T-cell (primary cell): Measurements from ENCODE around the gene AP2A2. TPM values are rescaled to one million over a fixed set of nuclear protein-coding genes. Genes with fewer than 3 reads are reported as not detected.

Experiments
- ATAC-seq, 4 experiments: fragments of 200-7000 bp in 3 of 4; fragments of 150-1000 bp in 1 of 4; cut with Tn5 transposase; replicated peaks in 1 of 4; 1 replicate in 3 of 4; 2 replicates in 1 of 4; pipeline ENCODE4 v1.10.0; 2021; ENCODE audit warnings: moderate library complexity in 3 of 4, mild to moderate bottlenecking in 2 of 4, moderate number of reproducible peaks in 1 of 4
- CTCF ChIA-PET, 2 donors: fragments of 300-600 bp; sonication (Branson Sonifier 250); formaldehyde crosslinking; loops; one replicate each; lab custom pipeline; 2022; ENCODE audit warnings: antibody characterized with exemption in 2 of 2; lab: Charles Lee
- POLR2A ChIA-PET, 2 donors: fragments of 300-600 bp; sonication (Branson Sonifier 250); formaldehyde crosslinking; loops; one replicate each; lab custom pipeline; 2022; ENCODE audit warnings: antibody characterized with exemption in 2 of 2; lab: Charles Lee
- DNase-seq, 35 experiments: peaks; one replicate each; pipeline versions ENCODE4 v3.0.0 to v3.0.0-alpha.2; 2013 to 2023
- H3K27ac ChIP-seq: one replicate; pipeline ENCODE4 v1.5.1; 2013; ENCODE audit warnings: low read length
- H3K27me3 ChIP-seq, 2 experiments: replicated peaks in 1 of 2; 1 replicate in 1 of 2; 2 replicates in 1 of 2; pipeline versions ENCODE4 v1.6.1 to v1.7.0; 2013; ENCODE audit warnings: low read length in 1 of 2, mixed read lengths in 1 of 2; ENCODE audit not compliant: control insufficient read depth in 2 of 2, insufficient read depth in 2 of 2; ENCODE audit errors: extremely low read depth in 1 of 2
- H3K36me3 ChIP-seq, 2 donors: 1 replicate in 1 of 2; 2 replicates in 1 of 2; pipeline versions ENCODE4 v1.6.1 to v1.7.0; 2013; ENCODE audit warnings: low read length in 1 of 2; ENCODE audit not compliant: control insufficient read depth in 2 of 2, insufficient read depth in 1 of 2; ENCODE audit errors: extremely low read depth in 1 of 2
- H3K4me1 ChIP-seq, 2 experiments: 1 replicate in 1 of 2; 2 replicates in 1 of 2; pipeline versions ENCODE4 v1.6.1 to v1.7.0; 2013; ENCODE audit warnings: low read length in 2 of 2, mixed read lengths in 1 of 2; ENCODE audit not compliant: insufficient read depth in 2 of 2, control insufficient read depth in 1 of 2; ENCODE audit errors: extremely low read depth in 1 of 2
- H3K4me3 ChIP-seq, 2 donors: 1 replicate in 1 of 2; 2 replicates in 1 of 2; pipeline versions ENCODE4 v1.5.1 to v1.7.0; 2013; ENCODE audit warnings: mild to moderate bottlenecking in 2 of 2, low read length in 1 of 2, moderate library complexity in 1 of 2; ENCODE audit not compliant: control insufficient read depth in 1 of 2; ENCODE audit errors: extremely low read depth in 1 of 2
- H3K9me3 ChIP-seq: 2 replicates; pipeline ENCODE4 v1.7.0; 2013
- H3K27ac Mint-ChIP-seq, 2 donors: one replicate each; pipeline ENCODE4 v1.8.0; 2020 to 2021; ENCODE audit warnings: mild to moderate bottlenecking in 2 of 2, mixed read lengths in 2 of 2
- H3K27me3 Mint-ChIP-seq, 2 donors: one replicate each; pipeline ENCODE4 v1.8.0; 2021 to 2022; ENCODE audit warnings: mixed read lengths in 2 of 2
- H3K36me3 Mint-ChIP-seq: one replicate; pipeline ENCODE4 v1.8.0; 2021; ENCODE audit warnings: mixed read lengths
- H3K4me1 Mint-ChIP-seq, 3 donors: one replicate each; pipeline ENCODE4 v1.8.0; 2020 to 2022; ENCODE audit warnings: mixed read lengths in 3 of 3, mild to moderate bottlenecking in 1 of 3
- H3K4me3 Mint-ChIP-seq, 3 donors: one replicate each; pipeline ENCODE4 v1.8.0; 2020 to 2022; ENCODE audit warnings: mild to moderate bottlenecking in 3 of 3, mixed read lengths in 3 of 3, moderate library complexity in 3 of 3
- H3K9me3 Mint-ChIP-seq, 3 donors: one replicate each; pipeline ENCODE4 v1.8.0; 2020 to 2022; ENCODE audit warnings: mixed read lengths in 3 of 3
- WGBS: methylation state at CpG from one replicate; pipeline ENCODE4 v1.1.5; 2013; ENCODE audit warnings: missing lambda C conversion rate; ENCODE audit not compliant: insufficient coverage; 5-methylcytosine and 5-hydroxymethylcytosine counted together
- total RNA-seq, 35 experiments: library from RNA in 6 of 35; stranded (reverse) in 6 of 35; fragments of 120-200 nt in 1 of 35; gene quantifications; one replicate each; pipeline versions ENCODE4 v1.2.1 to v1.2.4 and lab custom pipeline; 2013 to 2026

The AP2A2 gene
- total RNA-seq, 5 donors from 2014 or later (not counting 1 experiment from before 2014, with no cell fraction given): 59.6 to 85.3 (median 70.8) TPM

GRCh38 chr11:1010551-1011319, 85.1 kb downstream of the AP2A2 start:
- Mint-ChIP-seq H3K4me3 (no peak overlapping the region), H3K36me3 (peaks cover 28% of the 10 kb centered on the region), H3K27me3 (no peaks in the 10 kb centered on the region), H3K27ac (no peak overlapping the region), H3K9me3 (no peaks in the 10 kb centered on the region), H3K4me1 (peaks cover 0 to under 1% (median 0%) of the 10 kb centered on the region in 3 donors)
- DNase-seq (no peak), ATAC-seq (no peak)
- no peak overlapping the region for H3K4me3 ChIP-seq
- ChIA-PET POLR2A (no interaction called here), CTCF (no interaction called here)
- peaks cover 26 to 56% of the 10 kb centered on the region in 2 donors for H3K36me3 ChIP-seq
- 92% methylated on average over 33 of the region's 35 CpGs for WGBS
- H3K27me3 ChIP-seq: no peaks in the 10 kb centered on the region
- H3K9me3 ChIP-seq: no peaks in the 10 kb centered on the region
- H3K4me1 ChIP-seq: no peaks in the 10 kb centered on the region
- H3K27ac ChIP-seq: no peak overlapping the region

DNA sequence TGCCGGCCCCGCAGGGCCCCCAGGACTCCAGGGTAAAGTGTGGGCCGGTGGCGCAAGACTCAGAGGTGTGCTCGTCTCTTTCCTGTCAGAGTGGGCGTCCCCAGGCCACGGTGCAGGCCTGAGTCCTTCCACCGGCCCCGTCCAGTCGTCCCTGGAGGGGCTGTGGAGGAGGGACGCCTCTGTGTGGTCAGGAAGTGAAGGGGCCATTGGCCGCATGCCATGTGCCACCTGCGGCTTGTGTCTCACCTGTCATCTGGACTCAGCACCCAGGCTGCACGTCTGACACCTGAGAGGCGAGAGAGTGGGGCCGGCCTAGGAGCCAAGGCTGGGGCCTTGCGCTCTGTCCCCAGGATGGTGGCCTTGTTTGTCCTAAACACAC, 85.6 kb downstream of the AP2A2 start:
- DNase-seq: no peak

DNA sequence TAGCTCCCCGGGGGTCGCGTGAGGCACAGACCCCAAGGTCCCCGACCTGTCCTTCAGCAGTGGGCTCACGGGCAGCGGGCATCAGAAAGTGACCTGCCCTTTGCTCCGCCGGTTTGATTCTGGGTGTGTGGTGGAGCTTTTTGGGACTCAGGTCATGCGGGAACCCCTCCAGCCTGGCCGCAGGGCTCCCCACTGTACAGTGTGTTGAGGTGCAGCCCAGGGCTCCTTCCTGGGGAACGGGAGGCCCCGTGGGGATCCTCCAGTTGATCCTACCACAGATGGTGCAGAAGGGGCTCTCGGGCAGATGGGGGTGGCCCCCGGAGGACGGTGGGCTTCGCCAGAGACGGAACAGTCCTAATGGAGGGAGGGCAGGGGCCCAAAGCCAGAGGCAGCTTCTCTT, 86.6 kb downstream of the AP2A2 start:
- Histone ChIP-seq H3K4me3 (no peak overlapping the region), H3K36me3 (peaks cover 26 to 44% of the 10 kb centered on the region in 2 donors), H3K9me3 (no peaks in the 10 kb centered on the region), H3K4me1 (peaks cover 0 to 10% of the 10 kb centered on the region in 2 experiments), H3K27ac (no peak overlapping the region), H3K27me3 (no peaks in the 10 kb centered on the region)
- CTCF ChIA-PET: no interaction called here
- ATAC-seq (no peak), DNase-seq (no peak)
- 94% methylated on average over 9 of the region's 17 CpGs for WGBS
- Mint-ChIP-seq H3K27ac (no peak overlapping the region), H3K4me3 (no peak overlapping the region), H3K4me1 (peaks cover 9 to 16% (median 14%) of the 10 kb centered on the region in 3 donors), H3K9me3 (peaks cover 0 to 2% (median 0%) of the 10 kb centered on the region in 3 donors), H3K36me3 (peaks cover 26% of the 10 kb centered on the region), H3K27me3 (no peaks in the 10 kb centered on the region)
- POLR2A ChIA-PET: no interaction called here

More for the DNA sequence above, 85.6 kb downstream of the AP2A2 start:
- POLR2A ChIA-PET: no interaction called here
- no peak overlapping the region for H3K27ac ChIP-seq
- Mint-ChIP-seq H3K4me3 (no peak overlapping the region), H3K9me3 (no peaks in the 10 kb centered on the region), H3K36me3 (peaks cover 24% of the 10 kb centered on the region), H3K27me3 (no peaks in the 10 kb centered on the region), H3K4me1 (peaks cover 0 to 7% (median 4%) of the 10 kb centered on the region in 3 donors), H3K27ac (no peak overlapping the region)
- no peaks in the 10 kb centered on the region for H3K27me3 ChIP-seq
- ATAC-seq: no peak
- 96% methylated on average over 12 of the region's 17 CpGs for WGBS
- H3K36me3 ChIP-seq: peaks cover 26 to 53% of the 10 kb centered on the region in 2 donors
- no peak overlapping the region for H3K4me3 ChIP-seq
- no peaks in the 10 kb centered on the region for H3K9me3 ChIP-seq
- CTCF ChIA-PET: no interaction called here
- no peaks in the 10 kb centered on the region for H3K4me1 ChIP-seq

GRCh38 chr11:1012740-1013630, 87.3 kb downstream of the AP2A2 start:
- Mint-ChIP-seq H3K27ac (no peak overlapping the region), H3K4me3 (no peak overlapping the region), H3K4me1 (peaks cover 15 to 23% (median 21%) of the 10 kb centered on the region in 3 donors), H3K9me3 (peaks cover 0 to 7% (median 0%) of the 10 kb centered on the region in 3 donors), H3K36me3 (peaks cover 31% of the 10 kb centered on the region), H3K27me3 (no peaks in the 10 kb centered on the region)
- H3K27me3 ChIP-seq: no peaks in the 10 kb centered on the region
- no peak for DNase-seq
- no peak overlapping the region for H3K4me3 ChIP-seq
- no peaks in the 10 kb centered on the region for H3K9me3 ChIP-seq
- 92% methylated on average over 21 of the region's 28 CpGs for WGBS
- H3K36me3 ChIP-seq: peaks cover 20 to 37% of the 10 kb centered on the region in 2 donors
- H3K4me1 ChIP-seq: peaks cover 0 to 14% of the 10 kb centered on the region in 2 experiments
- no peak overlapping the region for H3K27ac ChIP-seq
- ChIA-PET CTCF (no interaction called here), POLR2A (no interaction called here)
- ATAC-seq: no peak

DNA sequence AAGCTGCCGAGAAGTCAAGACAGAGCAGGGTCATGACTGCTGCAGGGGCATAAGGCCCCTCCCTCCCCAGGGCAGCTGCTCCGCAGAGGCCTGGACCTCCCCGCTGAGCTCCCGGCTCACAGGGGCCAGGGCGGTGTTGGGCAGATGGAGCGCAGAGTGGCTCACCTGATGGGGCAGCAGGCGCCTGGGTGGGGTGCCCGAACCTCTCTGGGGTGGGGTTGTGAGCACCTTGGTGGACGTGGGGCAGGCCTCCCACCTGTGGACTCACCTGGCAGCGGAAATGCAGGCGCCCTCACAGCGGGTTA, 87.9 kb downstream of the AP2A2 start:
- Mint-ChIP-seq H3K27me3 (no peaks in the 10 kb centered on the region), H3K27ac (no peak overlapping the region), H3K4me1 (peaks cover 18 to 26% (median 26%) of the 10 kb centered on the region in 3 donors), H3K4me3 (no peak overlapping the region), H3K36me3 (peaks cover 31% of the 10 kb centered on the region), H3K9me3 (peaks cover 0 to 7% (median 0%) of the 10 kb centered on the region in 3 donors)
- H3K4me3 ChIP-seq: no peak overlapping the region
- DNase-seq (no peak), ATAC-seq (no peak)
- POLR2A ChIA-PET: no interaction called here
- no peak overlapping the region for H3K27ac ChIP-seq
- H3K27me3 ChIP-seq: no peaks in the 10 kb centered on the region
- H3K4me1 ChIP-seq: peaks cover 0 to 14% of the 10 kb centered on the region in 2 experiments
- H3K36me3 ChIP-seq: peaks cover 16 to 31% of the 10 kb centered on the region in 2 donors
- CTCF ChIA-PET: no interaction called here
- WGBS: 96% methylated on average over 11 of the region's 12 CpGs
- no peaks in the 10 kb centered on the region for H3K9me3 ChIP-seq

DNA sequence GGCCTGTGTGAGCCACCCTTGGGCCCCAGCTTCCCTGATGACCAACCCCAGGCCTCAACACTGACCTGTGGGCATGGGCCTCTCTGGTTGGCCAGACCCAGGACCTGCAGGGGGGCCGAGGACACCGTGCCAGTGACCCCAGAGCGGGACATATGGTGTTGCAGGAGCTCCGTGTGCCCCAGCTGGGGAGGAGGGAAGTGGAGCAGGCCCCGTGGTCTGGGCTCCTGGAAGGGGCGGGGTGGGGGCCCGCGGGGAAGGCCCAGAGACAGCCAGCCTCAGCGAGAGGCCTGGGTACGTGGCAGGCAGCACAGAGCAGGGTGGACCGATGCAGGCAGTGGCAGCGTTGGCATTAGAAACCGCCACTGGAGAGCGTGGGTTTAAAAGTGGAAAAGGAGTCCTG, 88.6 kb downstream of the AP2A2 start:
- peaks cover 0 to 14% of the 10 kb centered on the region in 2 experiments for H3K4me1 ChIP-seq
- H3K27me3 ChIP-seq: no peaks in the 10 kb centered on the region
- peaks cover 16 to 25% of the 10 kb centered on the region in 2 donors for H3K36me3 ChIP-seq
- H3K27me3 Mint-ChIP-seq: no peaks in the 10 kb centered on the region
- ChIA-PET POLR2A (no interaction called here), CTCF (no interaction called here)
- H3K27ac ChIP-seq: no peak overlapping the region
- no peak overlapping the region for H3K4me3 Mint-ChIP-seq
- peaks cover 31% of the 10 kb centered on the region for H3K36me3 Mint-ChIP-seq
- no peaks in the 10 kb centered on the region for H3K9me3 ChIP-seq
- DNase-seq (no peak), ATAC-seq (no peak)
- WGBS: 91% methylated on average over 14 of the region's 14 CpGs
- H3K4me1 Mint-ChIP-seq: peaks cover 18 to 26% (median 26%) of the 10 kb centered on the region in 3 donors
- no peak overlapping the region for H3K4me3 ChIP-seq
- no peak overlapping the region for H3K27ac Mint-ChIP-seq
- peaks cover 0 to 7% (median 0%) of the 10 kb centered on the region in 3 donors for H3K9me3 Mint-ChIP-seq
